ENCODE results near the gene IL12A.

IL12A gene

GRCh38 chr3:160010578-160010977 lies 21.9 kb downstream of the IL12A start:
- TF ChIP-seq SIN3A (IDR thresholded peaks at IDR 0.05; ENCODE audit: borderline replicate concordance, insufficient read depth, low read length) (no peak), POLR2AphosphoS5 (IDR thresholded peaks at IDR 0.05; ENCODE audit: low read depth, low read length) (no peak), FOXP2 (optimal IDR thresholded peaks at IDR 0.05; ENCODE audit: borderline replicate concordance, extremely low read depth, extremely low read length, insufficient read depth) (no peak), TAF1 (IDR thresholded peaks at IDR 0.05; ENCODE audit: borderline replicate concordance, insufficient read depth, low read length) (no peak), REST (IDR thresholded peaks at IDR 0.05; ENCODE audit: insufficient read depth in 1 of 2, low read depth in 2 of 2, low read length in 2 of 2) (no peak)

DNA sequence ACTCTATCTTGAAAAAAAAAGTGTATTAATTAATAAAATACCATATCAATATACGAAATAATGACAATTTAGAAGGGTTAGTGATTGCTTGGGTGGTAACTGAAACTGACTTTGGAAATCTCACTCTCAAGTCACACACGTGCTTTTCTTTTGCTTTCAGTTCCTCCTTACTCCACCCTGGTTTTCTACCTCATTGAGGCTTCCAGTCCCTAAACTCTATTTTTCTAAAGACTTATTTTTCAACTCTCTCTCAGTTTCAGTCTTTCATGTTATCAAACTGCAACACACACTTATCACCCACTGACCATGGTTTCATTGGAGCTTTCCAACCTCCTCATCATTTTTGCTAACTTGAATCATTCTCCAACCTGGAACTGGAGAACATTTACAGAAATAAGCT lies 23.5 kb downstream of the IL12A start:
- no peak for TF ChIP-seq FOXP2 (optimal IDR thresholded peaks at IDR 0.05; ENCODE audit: borderline replicate concordance, extremely low read depth, extremely low read length, insufficient read depth)
- no peak for TF ChIP-seq SIN3A (IDR thresholded peaks at IDR 0.05; ENCODE audit: borderline replicate concordance, insufficient read depth, low read length)
- no peak for TF ChIP-seq POLR2AphosphoS5 (IDR thresholded peaks at IDR 0.05; ENCODE audit: low read depth, low read length)
- TF ChIP-seq TAF1 (IDR thresholded peaks at IDR 0.05; ENCODE audit: borderline replicate concordance, insufficient read depth, low read length), result no peak
- TF ChIP-seq REST (IDR thresholded peaks at IDR 0.05; ENCODE audit: insufficient read depth in 1 of 2, low read depth in 2 of 2, low read length in 2 of 2), result no peak

DNA sequence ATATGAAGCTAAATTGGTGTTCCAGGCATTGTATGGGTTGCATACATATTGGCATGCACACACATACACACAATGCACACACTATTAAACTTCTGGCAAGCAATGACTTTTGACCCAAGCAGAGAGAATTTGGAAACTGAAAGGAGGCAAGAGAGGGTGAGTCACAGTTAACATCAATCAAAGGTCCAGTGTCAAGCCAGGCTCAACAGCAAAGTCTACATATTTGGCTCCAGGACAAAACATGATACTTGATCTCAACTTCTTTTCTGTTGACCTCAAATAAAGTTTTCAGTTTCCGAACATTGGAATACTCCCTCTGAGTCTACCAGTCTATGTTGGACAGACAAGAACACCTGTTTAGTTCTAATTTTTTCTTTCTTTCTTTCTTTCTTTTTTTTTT lies 28.3 kb downstream of the IL12A start:
- TF ChIP-seq REST (IDR thresholded peaks at IDR 0.05; ENCODE audit: insufficient read depth in 1 of 2, low read depth in 2 of 2, low read length in 2 of 2) (no peak), POLR2AphosphoS5 (IDR thresholded peaks at IDR 0.05; ENCODE audit: low read depth, low read length) (no peak)

DNA sequence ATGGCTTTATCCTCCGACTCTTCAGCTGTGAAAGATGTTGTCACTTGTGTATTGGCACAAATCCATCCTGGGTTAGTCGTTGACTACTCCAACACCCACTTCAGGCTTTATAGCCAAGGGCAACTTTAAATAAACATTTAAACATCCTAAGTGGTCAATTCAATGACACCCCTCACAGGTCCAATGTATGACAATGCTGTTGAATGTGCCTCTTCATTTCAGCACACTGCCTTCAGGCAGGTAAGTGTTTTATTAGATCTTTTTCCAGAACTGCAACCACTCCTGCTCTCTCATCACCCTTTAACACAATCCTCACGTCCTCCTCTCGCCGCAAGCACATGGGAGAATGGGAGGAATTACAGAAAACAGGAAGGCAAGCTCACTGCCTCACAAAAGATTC lies 30.3 kb downstream of the IL12A start:
- no peak for TF ChIP-seq REST (IDR thresholded peaks at IDR 0.05; ENCODE audit: insufficient read depth in 1 of 2, low read depth in 2 of 2, low read length in 2 of 2)
- TF ChIP-seq POLR2AphosphoS5 (IDR thresholded peaks at IDR 0.05; ENCODE audit: low read depth, low read length), result no peak
- TF ChIP-seq TAF1 (IDR thresholded peaks at IDR 0.05; ENCODE audit: borderline replicate concordance, insufficient read depth, low read length), result no peak
- no peak for TF ChIP-seq FOXP2 (optimal IDR thresholded peaks at IDR 0.05; ENCODE audit: borderline replicate concordance, extremely low read depth, extremely low read length, insufficient read depth)

DNA sequence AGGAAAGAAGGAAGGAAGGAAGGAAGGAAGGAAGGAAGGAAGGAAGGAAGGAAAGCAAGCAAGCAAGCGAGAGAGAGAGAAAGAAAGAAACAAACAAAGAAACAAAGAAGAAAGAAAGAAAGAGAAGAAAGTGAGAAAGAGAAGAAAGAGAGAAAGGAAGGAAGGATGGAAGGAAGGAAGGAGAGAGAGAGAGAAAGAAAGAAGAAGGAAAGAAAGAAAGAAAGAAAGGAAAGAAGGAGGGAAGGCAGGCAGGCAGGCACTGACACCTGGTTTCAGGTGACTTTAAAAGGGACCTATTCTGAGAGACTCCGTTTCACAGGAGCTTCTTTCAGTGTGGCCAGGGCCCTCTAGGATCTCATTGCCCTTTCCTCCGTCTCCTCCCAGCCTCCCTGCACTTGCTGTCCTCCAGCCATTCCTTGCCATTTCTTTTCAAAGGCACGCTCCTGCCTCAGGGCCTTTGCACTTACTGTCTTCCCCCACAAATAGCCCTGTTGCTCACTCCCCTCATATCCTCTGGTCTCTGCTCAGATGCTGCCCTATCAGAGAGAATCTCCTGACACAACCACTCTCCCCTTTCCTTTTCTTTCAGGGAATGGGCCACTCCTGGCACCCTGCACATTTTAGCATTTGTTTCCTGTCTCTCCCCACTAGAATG lies 31.5 kb downstream of the IL12A start:
- no peak for TF ChIP-seq TAF1 (IDR thresholded peaks at IDR 0.05; ENCODE audit: borderline replicate concordance, insufficient read depth, low read length)
- TF ChIP-seq REST (IDR thresholded peaks at IDR 0.05; ENCODE audit: insufficient read depth in 1 of 2, low read depth in 2 of 2, low read length in 2 of 2), result no peak
- TF ChIP-seq SIN3A (IDR thresholded peaks at IDR 0.05; ENCODE audit: borderline replicate concordance, insufficient read depth, low read length), result no peak
- no peak for TF ChIP-seq FOXP2 (optimal IDR thresholded peaks at IDR 0.05; ENCODE audit: borderline replicate concordance, extremely low read depth, extremely low read length, insufficient read depth)
- TF ChIP-seq POLR2AphosphoS5 (IDR thresholded peaks at IDR 0.05; ENCODE audit: low read depth, low read length), result no peak

All from PFSK-1 (cell line).